ENCODE data around the gene MYRFL. TPM values are rescaled to one million over a fixed set of nuclear protein-coding genes. Genes with fewer than 3 reads are reported as not detected.
"Not testable (repeated sequence)": the region's sequence is repeated elsewhere in the genome, so short reads cannot be mapped to it uniquely, and the experiment has no call there.

MYRFL gene
- total RNA-seq, 2 experiments from 2014 or later = not detected

GRCh38 chr12:69837657-69838415 is 12.8 kb downstream of the MYRFL start:
- CTCF ChIA-PET = no interaction called here
- POLR2A ChIA-PET = no interaction called here

GRCh38 chr12:69840727-69841126 is 15.7 kb downstream of the MYRFL start:
- POLR2A ChIA-PET = no interaction called here
- CTCF ChIA-PET = no interaction called here

GRCh38 chr12:69843608-69844007 is 18.6 kb downstream of the MYRFL start:
- CTCF ChIA-PET = no interaction called here
- POLR2A ChIA-PET = no interaction called here

- ChIA-PET POLR2A (no interaction called here), CTCF (no interaction called here)
Observed at GRCh38 chr12:69844416-69844815, 19.4 kb downstream of the MYRFL start.

GRCh38 chr12:69844836-69845235 is 19.8 kb downstream of the MYRFL start:
- ChIA-PET POLR2A (no interaction called here), CTCF (no interaction called here)

- ChIA-PET CTCF (no interaction called here), POLR2A (no interaction called here)
Observed at GRCh38 chr12:69846976-69847375, 21.9 kb downstream of the MYRFL start.

- ChIA-PET CTCF (no interaction called here), POLR2A (no interaction called here)
Observed at GRCh38 chr12:69851976-69852375, 26.9 kb downstream of the MYRFL start.

GRCh38 chr12:69853176-69853961 is 28.3 kb downstream of the MYRFL start:
- CTCF ChIA-PET, POLR2A ChIA-PET: not testable (repeated sequence)

- CTCF ChIA-PET = no interaction called here
Observed at GRCh38 chr12:69866698-69867097, 41.7 kb downstream of the MYRFL start.

GRCh38 chr12:69868695-69869094 is 43.7 kb downstream of the MYRFL start:
- ChIA-PET POLR2A (no interaction called here), CTCF (no interaction called here)

More at GRCh38 chr12:69866698-69867097, 41.7 kb downstream of the MYRFL start:
- POLR2A ChIA-PET = no interaction called here

GRCh38 chr12:69872804-69873203 is 47.8 kb downstream of the MYRFL start:
- ChIA-PET CTCF (interaction anchor here (1.4 kb wide), 1 partner anchor 28 kb away, joined by 5 read pairs; no protein-coding TSS in a partner anchor), POLR2A (no interaction called here)

GRCh38 chr12:69873429-69873828 is 48.4 kb downstream of the MYRFL start:
- ChIA-PET POLR2A (no interaction called here), CTCF (no interaction called here)

- ChIA-PET CTCF (interaction anchor here (0.7 kb wide), 1 partner anchor 26 kb away, joined by 3 read pairs; no protein-coding TSS in a partner anchor), POLR2A (no interaction called here)
Observed at GRCh38 chr12:69874606-69875005, 49.6 kb downstream of the MYRFL start.

- ChIA-PET CTCF (no interaction called here), POLR2A (no interaction called here)
Observed at GRCh38 chr12:69875416-69875935, 50.4 kb downstream of the MYRFL start.

- ChIA-PET POLR2A (no interaction called here), CTCF (interaction anchor here (0.7 to 2.1 kb wide), 5 partner anchors 10 to 842 kb away, joined by 3 to 5 read pairs (median 3); no protein-coding TSS in a partner anchor)
Observed at GRCh38 chr12:69879007-69879960, 54.3 kb downstream of the MYRFL start.

GRCh38 chr12:69880571-69880970 is 55.5 kb downstream of the MYRFL start:
- CTCF ChIA-PET = interaction anchor here (2.1 kb wide), 1 partner anchor 696 kb away, joined by 5 read pairs; no protein-coding TSS in a partner anchor
- POLR2A ChIA-PET = no interaction called here

- POLR2A ChIA-PET = no interaction called here
- CTCF ChIA-PET = no interaction called here
Observed at GRCh38 chr12:69881771-69882170, 56.7 kb downstream of the MYRFL start.

GRCh38 chr12:69884386-69884785 is 59.4 kb downstream of the MYRFL start:
- CTCF ChIA-PET = no interaction called here
- POLR2A ChIA-PET = no interaction called here

GRCh38 chr12:69885658-69886057 is 60.6 kb downstream of the MYRFL start:
- CTCF ChIA-PET = no interaction called here
- POLR2A ChIA-PET = no interaction called here

- ChIA-PET POLR2A (no interaction called here), CTCF (no interaction called here)
Observed at GRCh38 chr12:69886109-69886508, 61.1 kb downstream of the MYRFL start.

Measured in activated CD8-positive, alpha-beta memory T cell treated with anti-CD3 and anti-CD28 coated beads for 36 hours (primary cell).